CD4-positive, alpha-beta memory T cell (primary cell): ENCODE results near the gene ACAA1. TPM values are rescaled to one million over a fixed set of nuclear protein-coding genes. Genes with fewer than 3 reads are reported as not detected.

Experiments
- CTCF ChIA-PET: fragments of 350-600 bp; sonication (Branson Sonifier 250); formaldehyde crosslinking; loops from one replicate; lab custom pipeline; 2021; ENCODE audit warnings: inconsistent platforms; ENCODE audit not compliant: partially characterized antibody; lab: Charles Lee
- POLR2A ChIA-PET: fragments of 350-600 bp; sonication (Branson Sonifier 250); formaldehyde crosslinking; loops from one replicate; lab custom pipeline; 2021; ENCODE audit not compliant: partially characterized antibody; lab: Charles Lee
- DNase-seq, 5 donors: peaks; one replicate each; pipeline versions ENCODE4 v3.0.0 to v3.0.0-alpha.2; 2020 to 2022; ENCODE audit warnings: mixed read lengths in 1 of 5
- H3K27ac ChIP-seq: one replicate; pipeline ENCODE4 v1.7.0; 2013; ENCODE audit warnings: low read depth, low read length
- H3K27me3 ChIP-seq: 2 replicates; pipeline ENCODE4 v1.7.0; 2013; ENCODE audit warnings: mild to moderate bottlenecking, low read length, moderate library complexity; ENCODE audit not compliant: insufficient read depth
- H3K36me3 ChIP-seq: 2 replicates; pipeline ENCODE4 v1.7.0; 2013; ENCODE audit warnings: mild to moderate bottlenecking, low read length, moderate library complexity; ENCODE audit not compliant: insufficient read depth
- H3K4me1 ChIP-seq: 2 replicates; pipeline ENCODE4 v1.7.0; 2013; ENCODE audit warnings: mild to moderate bottlenecking, low read length, moderate library complexity; ENCODE audit not compliant: insufficient read depth
- H3K4me3 ChIP-seq, 2 donors: one replicate each; pipeline ENCODE4 v1.7.0; 2013; ENCODE audit warnings: low read length in 2 of 2, mild to moderate bottlenecking in 1 of 2
- H3K9me3 ChIP-seq, 2 donors: one replicate each; pipeline ENCODE4 v1.7.0; 2013; ENCODE audit warnings: low read length in 2 of 2, control low read depth in 1 of 2; ENCODE audit not compliant: control insufficient read depth in 1 of 2
- H3K27ac Mint-ChIP-seq, 7 donors: one replicate each; pipeline ENCODE4 v1.8.0; 2020 to 2021; ENCODE audit warnings: mixed read lengths in 7 of 7, mild to moderate bottlenecking in 6 of 7, inconsistent platforms in 3 of 7, moderate library complexity in 3 of 7
- H3K27me3 Mint-ChIP-seq, 2 donors: one replicate each; pipeline ENCODE4 v1.8.0; 2020 to 2021; ENCODE audit warnings: mixed read lengths in 2 of 2
- H3K36me3 Mint-ChIP-seq, 2 donors: one replicate each; pipeline ENCODE4 v1.8.0; 2020 to 2021; ENCODE audit warnings: mixed read lengths in 2 of 2, inconsistent platforms in 1 of 2, mild to moderate bottlenecking in 1 of 2
- H3K4me1 Mint-ChIP-seq, 4 donors: one replicate each; pipeline ENCODE4 v1.8.0; 2020 to 2021; ENCODE audit warnings: mixed read lengths in 4 of 4, mild to moderate bottlenecking in 1 of 4
- H3K4me3 Mint-ChIP-seq, 8 donors: one replicate each; pipeline ENCODE4 v1.8.0; 2020 to 2021; ENCODE audit warnings: mixed read lengths in 8 of 8, mild to moderate bottlenecking in 7 of 8, moderate library complexity in 6 of 8, inconsistent platforms in 3 of 8
- H3K9me3 Mint-ChIP-seq, 8 donors: one replicate each; pipeline ENCODE4 v1.8.0; 2020 to 2021; ENCODE audit warnings: mixed read lengths in 8 of 8, mild to moderate bottlenecking in 5 of 8, inconsistent platforms in 3 of 8, moderate library complexity in 1 of 8
- intact Hi-C: fragments of 100-400 bp; cut with micrococcal nuclease; formaldehyde crosslinking; loops from one replicate; pipeline ENCODE4 v1.15.1; 2023
- polyA plus RNA-seq, 2 donors: library from polyadenylated mRNA; unstranded; fragments of 300-500 nt; fragmentation: Illumina TruSeq; gene quantifications; one replicate each; pipeline ENCODE4 v1.2.3, GENCODE V29; 2021
- total RNA-seq, 2 experiments: library from RNA; stranded (reverse); gene quantifications; one replicate each; pipeline ENCODE4 v1.2.3, GENCODE V29; 2021

The ACAA1 gene
- total and polyA plus RNA-seq, 4 experiments from 2014 or later, result 52.4 to 82.8 (median 77.5) TPM

DNA sequence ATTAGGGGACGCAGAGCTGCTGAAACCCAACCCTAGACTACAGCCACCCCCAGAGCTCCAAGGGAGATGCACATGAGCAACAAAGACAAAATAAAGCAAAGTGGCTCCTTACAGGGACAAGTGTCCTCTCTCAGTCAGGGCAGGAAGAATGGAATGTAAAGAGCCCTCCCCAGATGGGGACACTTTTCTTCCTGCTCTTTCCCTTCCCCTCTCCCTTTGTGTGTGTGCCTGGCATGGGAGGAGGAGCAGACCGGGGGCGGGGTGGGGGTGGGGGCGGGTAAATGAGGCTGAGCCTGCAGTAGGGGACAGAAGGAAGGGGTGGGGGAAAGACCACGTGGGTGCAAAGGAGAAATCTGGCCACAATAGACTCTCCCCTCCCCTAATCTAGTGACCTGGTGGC, 37.4 kb downstream of the ACAA1 start:
- ChIA-PET CTCF (interaction anchor here (1.2 kb wide), 1 partner anchor 20 kb away, joined by 3 read pairs; no protein-coding TSS in a partner anchor), POLR2A (no interaction called here)
- Mint-ChIP-seq H3K4me3 (no peak overlapping the region), H3K9me3 (peaks cover 0 to 5% (median under 1%) of the 10 kb centered on the region in 8 donors), H3K27me3 (no peaks in the 10 kb centered on the region), H3K4me1 (no peaks in the 10 kb centered on the region), H3K36me3 (peaks cover 8 to 17% of the 10 kb centered on the region in 2 donors), H3K27ac (peak overlapping the region in 1 of 7 donors; percentile 55)
- Histone ChIP-seq H3K4me3 (no peak overlapping the region), H3K27me3 (no peaks in the 10 kb centered on the region), H3K36me3 (no peaks in the 10 kb centered on the region), H3K27ac (no peak overlapping the region), H3K9me3 (no peaks in the 10 kb centered on the region), H3K4me1 (no peaks in the 10 kb centered on the region)
- DNase-seq, result no peak
- intact Hi-C loops, result no loop called here

DNA sequence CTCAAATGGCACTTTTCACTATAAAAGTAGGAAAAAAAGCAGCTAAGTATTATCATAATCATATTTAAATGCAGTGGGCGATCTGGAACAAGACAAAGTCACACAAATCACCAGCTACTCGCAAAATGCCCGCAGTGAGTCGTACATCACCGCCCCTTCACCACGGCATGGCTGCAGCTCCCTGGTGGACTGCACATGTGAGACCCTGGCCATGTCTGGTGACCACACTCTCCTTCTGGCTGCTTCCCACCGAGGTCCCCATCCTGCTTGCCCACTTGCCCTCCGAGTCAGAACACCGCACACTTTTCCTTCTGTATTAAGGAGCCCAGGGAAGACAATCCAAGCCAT, 38.6 kb downstream of the ACAA1 start:
- Histone ChIP-seq H3K27me3 (no peaks in the 10 kb centered on the region), H3K4me1 (no peaks in the 10 kb centered on the region), H3K4me3 (no peak overlapping the region), H3K27ac (no peak overlapping the region), H3K36me3 (no peaks in the 10 kb centered on the region), H3K9me3 (no peaks in the 10 kb centered on the region)
- ChIA-PET CTCF (no interaction called here), POLR2A (no interaction called here)
- Mint-ChIP-seq H3K27ac (no peak overlapping the region), H3K27me3 (no peaks in the 10 kb centered on the region), H3K4me1 (no peaks in the 10 kb centered on the region), H3K36me3 (peaks cover 4 to 13% of the 10 kb centered on the region in 2 donors), H3K9me3 (no peaks in the 10 kb centered on the region), H3K4me3 (no peak overlapping the region)
- DNase-seq, result no peak
- intact Hi-C loops, result no loop called here

DNA sequence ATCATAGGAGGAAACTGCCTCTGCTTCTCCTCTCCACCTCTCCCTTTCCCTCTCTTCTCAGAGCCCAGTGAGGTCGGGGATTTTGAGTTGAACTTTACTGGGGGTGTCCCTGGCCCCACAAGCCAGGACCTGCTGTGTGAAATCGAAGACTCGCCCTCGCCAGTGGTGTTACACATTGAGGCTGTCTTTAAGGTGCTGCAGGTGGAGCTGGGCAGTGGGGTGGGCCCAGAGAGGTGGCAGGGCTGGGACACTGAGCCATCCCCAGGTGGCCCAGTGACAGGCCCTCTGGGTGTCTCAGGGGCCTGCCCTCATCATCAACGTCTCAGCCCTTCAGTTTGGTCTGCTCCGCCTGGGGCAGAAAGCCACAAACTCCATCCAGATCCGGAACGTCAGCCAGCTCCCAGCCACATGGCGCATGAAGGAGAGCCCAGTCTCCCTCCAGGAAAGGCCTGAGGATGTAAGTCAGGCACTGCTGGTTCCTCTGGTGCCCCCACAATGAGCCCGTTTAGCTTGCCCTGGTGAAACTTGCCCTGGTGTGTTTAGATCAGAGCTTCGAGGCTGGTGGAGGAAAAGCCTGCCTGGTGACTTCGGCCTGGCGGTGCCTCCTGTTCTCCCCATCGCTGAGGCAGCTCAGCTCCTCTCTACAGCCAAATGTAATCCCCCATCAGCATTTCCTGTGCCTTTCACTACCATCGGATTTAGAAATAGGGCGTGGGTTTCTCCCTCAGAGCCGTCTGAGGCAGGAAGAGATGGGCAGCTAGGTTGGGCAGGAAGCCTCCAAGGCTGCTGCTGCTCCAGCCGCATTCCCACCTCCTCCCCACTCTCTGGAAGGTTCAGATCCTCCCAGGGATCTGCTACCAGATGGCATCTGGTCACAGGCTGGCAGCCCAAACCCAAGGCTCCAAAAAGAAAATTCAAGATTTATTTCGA, 39.2 kb downstream of the ACAA1 start:
- intact Hi-C loops, result no loop called here
- H3K36me3 Mint-ChIP-seq, result peaks cover 4 to 10% of the 10 kb centered on the region in 2 donors
- no peaks in the 10 kb centered on the region for H3K27me3 ChIP-seq
- no peaks in the 10 kb centered on the region for H3K9me3 Mint-ChIP-seq
- H3K36me3 ChIP-seq, result no peaks in the 10 kb centered on the region
- ChIA-PET POLR2A (no interaction called here), CTCF (no interaction called here)
- H3K27ac ChIP-seq, result no peak overlapping the region
- no peaks in the 10 kb centered on the region for H3K9me3 ChIP-seq
- H3K4me3 Mint-ChIP-seq, result no peak overlapping the region
- no peaks in the 10 kb centered on the region for H3K4me1 ChIP-seq
- no peaks in the 10 kb centered on the region for H3K27me3 Mint-ChIP-seq
- no peak for DNase-seq
- no peak overlapping the region for H3K4me3 ChIP-seq
- no peaks in the 10 kb centered on the region for H3K4me1 Mint-ChIP-seq
- H3K27ac Mint-ChIP-seq, result peak overlapping the region in 1 of 7 donors; percentile 60

DNA sequence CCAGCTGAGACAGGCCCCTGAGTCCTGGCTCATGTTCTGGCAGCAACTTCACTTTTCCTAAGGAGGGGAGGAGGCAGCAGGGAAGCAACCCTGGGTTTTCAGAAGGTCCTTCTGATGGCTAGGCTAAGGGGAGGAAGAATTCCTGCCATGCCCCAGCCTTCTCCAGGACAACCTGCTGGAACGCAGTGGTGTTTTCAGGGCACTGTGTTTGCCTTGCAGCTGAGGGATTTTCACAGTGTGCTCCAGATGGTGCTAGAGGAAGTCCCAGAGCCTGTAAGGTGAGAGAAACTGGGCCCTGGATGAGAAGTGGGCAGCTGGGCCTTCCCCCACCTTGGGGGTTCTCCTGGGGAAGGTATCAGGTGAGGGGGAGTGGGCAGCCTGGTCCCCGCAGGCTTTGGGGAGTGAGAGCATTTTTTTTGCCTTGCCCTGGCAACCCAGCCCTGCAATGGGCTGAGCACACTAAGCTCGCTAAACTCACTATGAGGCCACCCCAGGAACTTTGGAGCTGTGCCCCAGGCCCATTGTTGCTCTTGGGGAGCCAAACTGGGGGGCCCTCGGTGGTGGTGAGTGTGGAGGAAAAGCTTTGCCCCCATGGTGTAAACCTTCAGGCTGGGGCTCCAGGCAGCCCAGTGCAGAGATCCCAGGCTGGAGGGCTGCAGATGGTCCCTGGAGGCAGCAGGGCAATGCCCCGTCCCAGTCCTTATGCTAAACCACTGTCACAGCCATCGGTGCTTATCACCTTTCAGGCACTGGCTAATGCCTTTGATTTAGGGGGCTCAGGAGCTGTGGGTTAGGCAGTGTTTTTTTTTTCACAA, 41.1 kb downstream of the ACAA1 start:
- Histone ChIP-seq H3K4me1 (no peaks in the 10 kb centered on the region), H3K36me3 (no peaks in the 10 kb centered on the region), H3K27ac (no peak overlapping the region), H3K27me3 (no peaks in the 10 kb centered on the region), H3K4me3 (no peak overlapping the region), H3K9me3 (no peaks in the 10 kb centered on the region)
- Mint-ChIP-seq H3K27me3 (no peaks in the 10 kb centered on the region), H3K9me3 (no peaks in the 10 kb centered on the region), H3K27ac (no peak overlapping the region), H3K4me1 (no peaks in the 10 kb centered on the region), H3K36me3 (peaks cover 4 to 15% of the 10 kb centered on the region in 2 donors), H3K4me3 (no peak overlapping the region)
- no peak for DNase-seq
- intact Hi-C loops, result no loop called here
- CTCF ChIA-PET, result no interaction called here
- POLR2A ChIA-PET, result no interaction called here

- DNase-seq, result no peak
- Histone ChIP-seq H3K27ac (no peak overlapping the region), H3K9me3 (no peaks in the 10 kb centered on the region), H3K27me3 (no peaks in the 10 kb centered on the region), H3K4me3 (no peak overlapping the region), H3K36me3 (no peaks in the 10 kb centered on the region), H3K4me1 (no peaks in the 10 kb centered on the region)
- Mint-ChIP-seq H3K4me1 (no peaks in the 10 kb centered on the region), H3K27me3 (no peaks in the 10 kb centered on the region), H3K9me3 (peaks cover 0 to 1% (median 0%) of the 10 kb centered on the region in 8 donors), H3K36me3 (peaks cover 4 to 15% of the 10 kb centered on the region in 2 donors), H3K4me3 (no peak overlapping the region), H3K27ac (peak overlapping the region in 1 of 7 donors; percentile 12)
- POLR2A ChIA-PET, result no interaction called here
- CTCF ChIA-PET, result no interaction called here
- intact Hi-C loops, result no loop called here
Observed at GRCh38 chr3:38094999-38095398, 41.9 kb downstream of the ACAA1 start.

- Histone ChIP-seq H3K27ac (no peak overlapping the region), H3K4me3 (no peak overlapping the region), H3K27me3 (no peaks in the 10 kb centered on the region), H3K36me3 (no peaks in the 10 kb centered on the region), H3K9me3 (no peaks in the 10 kb centered on the region), H3K4me1 (no peaks in the 10 kb centered on the region)
- peak overlapping the region in 1 of 7 donors; percentile 1 for H3K27ac Mint-ChIP-seq
- no peak for DNase-seq
- ChIA-PET CTCF (no interaction called here), POLR2A (no interaction called here)
- no peak overlapping the region for H3K4me3 Mint-ChIP-seq
- peaks cover 0 to 1% (median 0%) of the 10 kb centered on the region in 8 donors for H3K9me3 Mint-ChIP-seq
- no peaks in the 10 kb centered on the region for H3K27me3 Mint-ChIP-seq
- intact Hi-C loops, result no loop called here
- H3K36me3 Mint-ChIP-seq, result peaks cover 7 to 28% of the 10 kb centered on the region in 2 donors
- no peaks in the 10 kb centered on the region for H3K4me1 Mint-ChIP-seq
Observed at GRCh38 chr3:38090453-38090852, 46.5 kb downstream of the ACAA1 start.

- ChIA-PET CTCF (no interaction called here), POLR2A (no interaction called here)
- Histone ChIP-seq H3K27ac (no peak overlapping the region), H3K27me3 (no peaks in the 10 kb centered on the region), H3K4me1 (no peaks in the 10 kb centered on the region), H3K4me3 (no peak overlapping the region), H3K9me3 (peaks cover 0 to 4% of the 10 kb centered on the region in 2 donors), H3K36me3 (no peaks in the 10 kb centered on the region)
- no peak overlapping the region for H3K4me3 Mint-ChIP-seq
- intact Hi-C loops, result no loop called here
- peaks cover 9 to 19% of the 10 kb centered on the region in 2 donors for H3K36me3 Mint-ChIP-seq
- H3K4me1 Mint-ChIP-seq, result peaks cover 0 to 5% (median 2%) of the 10 kb centered on the region in 4 donors
- no peak for DNase-seq
- peak overlapping the region in 2 of 7 donors; percentile 19 to 44 for H3K27ac Mint-ChIP-seq
- H3K27me3 Mint-ChIP-seq, result no peaks in the 10 kb centered on the region
- peaks cover 2 to 9% (median 5%) of the 10 kb centered on the region in 8 donors for H3K9me3 Mint-ChIP-seq
Observed at GRCh38 chr3:38089163-38089562, 47.8 kb downstream of the ACAA1 start.
